Endometrial microvascular endothelial cells (primary cell): ENCODE measurements around the gene KDM8. TPM values are rescaled to one million over a fixed set of nuclear protein-coding genes. Genes with fewer than 3 reads are reported as not detected.

ENCODE experiments used
- in situ Hi-C: cut with HindIII; loops from 2 replicates; pipeline ENCODE4 v1.10.0; 2017; ENCODE audit warnings: low sequenced_read_pairs, low pct_unique_long_range_greater_than_20kb; ENCODE audit errors: inconsistent ontology term
- total RNA-seq: library from RNA; depleted of rRNA; stranded (reverse); fragments of >200 nt; gene quantifications from one replicate; pipeline ENCODE4 v1.2.3, GENCODE V29; 2015; ENCODE audit errors: inconsistent ontology term

KDM8 gene
- total RNA-seq, result 3.3 TPM

DNA sequence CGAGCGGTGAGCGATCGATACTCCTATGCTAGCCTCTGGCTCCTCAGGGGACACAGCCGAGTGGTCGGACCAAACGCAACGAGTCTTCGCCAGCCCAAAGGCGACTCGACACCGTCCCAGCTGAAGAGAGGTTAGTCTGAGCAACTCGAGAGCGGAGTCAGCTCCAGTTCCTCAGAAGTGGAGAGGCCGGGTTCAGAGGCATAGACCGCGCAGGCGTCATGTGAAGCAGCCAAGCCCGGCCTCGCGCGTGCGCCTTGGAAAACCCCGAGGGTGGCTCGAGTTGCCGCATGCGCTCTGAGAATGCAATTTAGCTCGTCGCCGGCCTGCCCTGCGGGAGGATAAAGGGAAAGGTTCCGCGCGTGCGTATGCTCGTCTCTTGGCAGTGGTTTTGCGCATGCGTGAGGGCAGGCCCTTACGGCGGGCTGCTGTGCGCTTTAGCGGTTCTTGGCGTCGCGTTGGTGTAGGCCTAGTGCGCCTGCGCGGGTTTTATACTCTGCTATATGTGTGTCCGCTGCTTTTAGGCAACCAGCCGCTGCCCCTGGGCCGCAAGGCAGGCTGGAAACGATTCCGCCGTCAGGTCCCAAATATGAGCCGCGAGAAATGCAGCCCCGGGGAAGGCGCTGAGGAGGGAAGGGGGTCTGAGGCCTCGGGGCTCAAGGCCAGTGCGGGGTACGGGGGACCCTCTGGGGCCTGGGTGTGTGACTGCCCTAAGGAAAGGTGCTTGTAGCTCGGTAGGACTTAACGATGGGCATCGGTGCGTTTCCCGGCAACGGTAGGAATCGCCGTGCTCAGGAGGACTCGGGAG is at the start of gene KDM8:
Gene KDM8, plus strand, starts transcription at position 20 of the 805 bp plus-strand sequence. CDS start 6,598 bp downstream, outside the sequence.
- in situ Hi-C loops, result no loop called here

GRCh38 chr16:27154705-27155521 is 48.4 kb upstream of the KDM8 start:
- in situ Hi-C loops, result no loop called here

- in situ Hi-C loops, result no loop called here
Measured at GRCh38 chr16:27156579-27156978, 46.7 kb upstream of the KDM8 start.

- in situ Hi-C loops, result no loop called here
Measured at GRCh38 chr16:27161398-27161797, 41.9 kb upstream of the KDM8 start.

- in situ Hi-C loops, result no loop called here
Measured at GRCh38 chr16:27164352-27164751, 39.0 kb upstream of the KDM8 start.

- in situ Hi-C loops, result no loop called here
Measured at GRCh38 chr16:27165576-27165975, 37.8 kb upstream of the KDM8 start.

GRCh38 chr16:27168790-27169189 is 34.5 kb upstream of the KDM8 start:
- in situ Hi-C loops, result no loop called here

DNA sequence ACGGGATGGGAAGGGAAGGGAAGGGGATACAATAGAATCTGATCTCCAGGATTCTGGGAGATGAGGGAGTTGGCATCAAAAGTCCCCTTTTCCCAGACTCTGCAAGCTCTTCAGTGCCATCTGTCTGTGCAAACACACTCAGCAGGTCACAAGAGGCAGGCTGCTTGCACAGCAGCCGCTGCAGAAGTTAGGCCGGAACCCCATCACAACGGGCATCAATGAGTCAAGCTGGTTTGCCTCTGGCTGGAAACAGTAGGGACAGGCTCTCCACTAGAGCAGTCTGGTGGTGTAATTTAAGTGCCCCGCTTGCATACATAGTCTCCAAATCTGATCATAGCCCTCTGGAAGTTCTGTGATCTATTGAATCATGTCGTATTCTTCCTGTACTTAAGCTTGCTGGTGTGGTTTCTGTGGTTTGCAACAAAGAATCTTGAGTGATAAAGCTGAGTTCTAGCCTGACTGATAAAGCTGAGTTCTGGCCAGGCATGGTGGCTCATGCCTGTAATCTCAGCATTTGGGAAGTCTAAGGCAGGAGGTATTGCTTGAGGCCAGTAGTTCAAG is 33.7 kb upstream of the KDM8 start:
- in situ Hi-C loops, result no loop called here

DNA sequence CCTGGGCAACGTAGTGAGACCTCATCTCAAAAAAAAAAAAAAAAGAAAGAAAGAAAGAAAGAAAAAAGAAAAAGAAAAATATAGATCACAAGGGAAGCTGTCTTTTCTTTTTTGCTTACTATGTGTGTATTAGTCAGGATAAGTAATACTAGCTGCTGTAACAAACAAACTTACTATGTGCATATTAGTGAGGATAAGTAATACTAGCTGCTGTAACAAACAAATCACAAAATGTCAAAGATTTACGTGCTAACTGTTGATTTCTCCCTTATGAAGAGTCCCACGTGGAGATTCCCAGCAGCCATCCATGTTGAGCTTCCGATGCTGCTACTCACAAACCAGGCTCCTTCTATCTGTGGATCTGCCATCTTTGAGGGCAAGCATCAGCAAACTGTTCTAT is 31.7 kb upstream of the KDM8 start:
- in situ Hi-C loops, result no loop called here

GRCh38 chr16:27174007-27174406 is 29.3 kb upstream of the KDM8 start:
- in situ Hi-C loops, result no loop called here

DNA sequence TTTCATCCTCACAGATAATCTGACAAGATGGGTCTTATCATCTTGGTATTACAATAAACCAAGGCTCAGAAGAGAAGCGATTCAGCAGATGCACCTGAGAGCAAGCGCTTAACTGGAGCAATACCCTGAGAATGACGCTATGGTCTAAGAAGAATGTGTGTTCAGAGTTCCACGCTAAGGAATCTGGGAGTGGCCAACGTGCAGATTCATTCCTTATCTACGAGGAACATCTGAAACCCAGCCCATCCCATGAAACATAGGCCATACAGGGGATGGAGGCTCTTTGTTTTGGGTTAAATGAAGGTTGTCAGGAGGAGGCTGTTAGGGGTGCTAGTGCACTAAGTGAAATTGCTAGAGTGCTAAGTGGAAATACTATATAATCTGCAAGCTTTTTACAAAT is 28.5 kb upstream of the KDM8 start:
- in situ Hi-C loops, result no loop called here

GRCh38 chr16:27175888-27176287 is 27.4 kb upstream of the KDM8 start:
- in situ Hi-C loops, result no loop called here

DNA sequence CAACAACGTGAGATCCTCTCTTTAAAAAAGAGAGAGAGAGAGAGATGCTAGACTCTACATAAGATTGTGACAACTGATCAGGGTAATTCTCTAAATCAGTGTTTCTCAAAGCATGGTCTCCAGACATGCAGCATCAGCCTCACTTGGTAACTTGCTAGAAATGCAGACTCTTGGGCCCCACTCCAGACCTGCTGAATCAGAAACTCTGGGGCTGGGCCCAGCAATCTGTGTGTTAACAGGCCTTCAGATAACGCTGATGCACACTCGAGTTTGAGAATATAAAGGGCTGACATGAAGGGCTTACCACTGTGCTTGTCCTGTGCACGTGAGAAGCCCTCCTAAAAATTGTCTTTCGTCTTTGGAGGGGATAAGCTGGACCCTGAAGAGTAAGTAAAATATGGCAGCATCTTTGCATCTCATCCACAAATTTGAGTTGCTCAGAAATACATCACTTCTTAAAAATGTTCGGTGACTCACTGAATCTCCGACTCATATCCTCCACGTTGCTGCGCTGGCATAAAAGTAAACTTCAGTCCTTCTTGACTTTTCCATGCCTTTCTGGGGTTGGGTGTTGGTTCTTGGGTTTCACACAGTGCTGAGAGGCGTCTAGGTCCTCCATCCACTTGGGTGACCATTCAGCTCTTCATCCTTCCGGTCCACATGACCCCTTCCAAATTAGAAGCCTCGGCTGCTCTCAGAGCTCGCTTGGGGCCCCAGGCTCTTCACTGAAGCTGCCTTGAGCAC is 26.1 kb upstream of the KDM8 start:
- in situ Hi-C loops, result no loop called here

GRCh38 chr16:27179500-27180072 is 23.7 kb upstream of the KDM8 start:
- in situ Hi-C loops, result no loop called here

DNA sequence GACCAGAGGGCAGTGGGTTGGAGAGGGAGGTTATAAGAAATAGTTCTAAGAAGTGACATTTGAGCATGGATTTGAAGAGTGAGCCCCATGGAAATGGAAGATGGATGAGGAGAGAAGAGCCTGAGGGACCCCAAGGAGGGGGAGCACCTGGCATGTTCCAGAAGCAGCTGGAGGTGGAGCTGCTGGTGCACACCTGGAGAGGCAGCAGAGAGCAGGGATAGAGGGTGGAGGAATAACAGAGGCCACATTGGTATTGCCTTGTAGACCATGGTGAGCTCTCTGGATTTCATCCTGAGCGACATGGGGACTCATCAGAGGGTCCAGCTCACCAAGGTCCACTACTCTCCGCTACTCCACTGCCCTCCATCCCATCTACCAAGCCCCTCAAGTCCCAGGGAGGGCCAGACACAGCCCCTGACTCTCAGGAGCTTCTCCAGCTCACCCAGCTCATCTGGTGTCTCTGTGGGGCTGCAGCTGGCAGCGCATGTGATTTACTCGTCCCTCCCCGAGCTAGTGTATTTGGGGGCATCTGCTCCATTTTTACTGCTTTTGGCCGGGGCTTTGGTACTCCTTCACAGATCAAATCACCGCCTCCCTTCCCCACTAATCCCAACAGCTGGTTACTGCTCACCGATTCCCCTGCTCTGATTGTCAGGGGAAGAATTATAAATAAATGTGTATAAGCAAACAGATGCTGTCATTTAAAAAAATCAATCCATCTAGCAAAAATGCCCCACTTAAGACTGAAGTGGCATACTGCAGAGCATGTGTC is 22.1 kb upstream of the KDM8 start:
- in situ Hi-C loops, result no loop called here

- in situ Hi-C loops, result no loop called here
Measured at GRCh38 chr16:27182906-27183405, 20.4 kb upstream of the KDM8 start.

DNA sequence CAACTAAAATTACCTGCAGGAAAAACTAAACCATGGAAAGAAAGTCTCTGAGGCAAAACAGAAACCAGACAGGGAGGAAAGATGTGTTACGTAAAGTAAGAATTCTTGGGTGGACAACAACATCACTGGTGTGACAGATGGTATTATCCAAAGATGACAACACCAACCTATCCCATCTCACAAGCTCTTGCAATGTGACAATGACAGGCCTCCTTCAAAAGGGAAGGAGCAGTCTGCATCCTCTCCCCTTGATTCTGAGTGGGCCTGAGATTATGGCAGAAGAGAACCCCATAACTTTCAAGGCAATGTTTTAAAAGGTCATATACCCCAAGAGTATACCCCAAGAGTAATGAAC is 17.6 kb upstream of the KDM8 start:
- in situ Hi-C loops, result no loop called here

- in situ Hi-C loops, result no loop called here
Measured at GRCh38 chr16:27188633-27189032, 14.7 kb upstream of the KDM8 start.
